ENCODE results near the gene POC1A. TPM values are rescaled to one million over a fixed set of nuclear protein-coding genes. Genes with fewer than 3 reads are reported as not detected.

The POC1A gene
- total and polyA plus RNA-seq, 9 of the 15 experiments (the other 6 are each of a cell fraction or from before 2014, with no cell fraction given): 7.2 to 17.5 (median 12.1) TPM

DNA sequence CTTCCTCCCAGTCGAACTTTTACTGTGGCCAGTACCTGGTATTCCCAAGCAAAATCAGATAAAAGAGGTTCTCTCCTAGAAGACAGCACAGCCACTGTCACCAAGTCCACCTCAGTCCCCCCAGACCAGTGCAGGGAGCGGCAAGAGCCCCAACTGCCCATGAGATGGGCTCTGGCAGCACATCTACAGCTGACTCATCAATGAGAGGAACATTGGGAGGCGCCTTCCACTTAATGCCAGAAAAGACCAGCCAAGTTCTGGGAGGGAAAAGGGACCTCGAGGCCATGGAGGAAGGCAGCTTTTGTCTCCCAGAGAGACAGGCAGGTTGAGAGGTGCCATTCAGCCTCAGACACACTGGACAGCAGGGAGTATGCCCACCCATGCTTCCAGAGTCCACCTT lies 28.2 kb downstream of the POC1A start:
- Histone ChIP-seq H3K9ac (ENCODE audit: insufficient read depth in 1 of 2, low read depth in 2 of 2, low read length in 2 of 2) (peak overlapping the region in 1 of 2 experiments; percentile 33; a peak in 1 of 4 replicates), H3K9me1 (ENCODE audit: control insufficient read depth, insufficient read depth, low read length) (peaks cover 3% of the 10 kb centered on the region), H3K27me3 (ENCODE audit: control insufficient read depth in 2 of 2, insufficient read depth in 2 of 2, low read length in 2 of 2) (no peaks in the 10 kb centered on the region), H2AFZ (ENCODE audit: low read depth, low read length) (no peak overlapping the region), H3K4me2 (ENCODE audit: insufficient read depth, low read length) (no peak overlapping the region), H3K79me2 (ENCODE audit: control insufficient read depth, insufficient read depth, low read length) (peaks cover 4% of the 10 kb centered on the region; the same call in 1 of the 3 replicates), H3K4me3 (no peak overlapping the region), H3K36me3 (ENCODE audit: control insufficient read depth, insufficient read depth, low read length) (peaks cover 66% of the 10 kb centered on the region), H3K9me3 (replicated peaks; ENCODE audit: control insufficient read depth, insufficient read depth, low read depth, low read length) (no peaks in the 10 kb centered on the region), H4K20me1 (replicated peaks; ENCODE audit: control insufficient read depth, insufficient read depth, low read length) (0 out of 2 replicates have a peak, but pooled peaks cover 4% of the 10 kb centered on the region), H3K4me1 (replicated peaks in 1 of 2; ENCODE audit: control insufficient read depth in 2 of 2, insufficient read depth in 2 of 2, low read length in 2 of 2) (peaks cover 13 to 17% of the 10 kb centered on the region in 2 experiments), H3K27ac (ENCODE audit: extremely low read depth, low read depth, low read length) (no peak overlapping the region)
- TF ChIP-seq, protein P1, sequence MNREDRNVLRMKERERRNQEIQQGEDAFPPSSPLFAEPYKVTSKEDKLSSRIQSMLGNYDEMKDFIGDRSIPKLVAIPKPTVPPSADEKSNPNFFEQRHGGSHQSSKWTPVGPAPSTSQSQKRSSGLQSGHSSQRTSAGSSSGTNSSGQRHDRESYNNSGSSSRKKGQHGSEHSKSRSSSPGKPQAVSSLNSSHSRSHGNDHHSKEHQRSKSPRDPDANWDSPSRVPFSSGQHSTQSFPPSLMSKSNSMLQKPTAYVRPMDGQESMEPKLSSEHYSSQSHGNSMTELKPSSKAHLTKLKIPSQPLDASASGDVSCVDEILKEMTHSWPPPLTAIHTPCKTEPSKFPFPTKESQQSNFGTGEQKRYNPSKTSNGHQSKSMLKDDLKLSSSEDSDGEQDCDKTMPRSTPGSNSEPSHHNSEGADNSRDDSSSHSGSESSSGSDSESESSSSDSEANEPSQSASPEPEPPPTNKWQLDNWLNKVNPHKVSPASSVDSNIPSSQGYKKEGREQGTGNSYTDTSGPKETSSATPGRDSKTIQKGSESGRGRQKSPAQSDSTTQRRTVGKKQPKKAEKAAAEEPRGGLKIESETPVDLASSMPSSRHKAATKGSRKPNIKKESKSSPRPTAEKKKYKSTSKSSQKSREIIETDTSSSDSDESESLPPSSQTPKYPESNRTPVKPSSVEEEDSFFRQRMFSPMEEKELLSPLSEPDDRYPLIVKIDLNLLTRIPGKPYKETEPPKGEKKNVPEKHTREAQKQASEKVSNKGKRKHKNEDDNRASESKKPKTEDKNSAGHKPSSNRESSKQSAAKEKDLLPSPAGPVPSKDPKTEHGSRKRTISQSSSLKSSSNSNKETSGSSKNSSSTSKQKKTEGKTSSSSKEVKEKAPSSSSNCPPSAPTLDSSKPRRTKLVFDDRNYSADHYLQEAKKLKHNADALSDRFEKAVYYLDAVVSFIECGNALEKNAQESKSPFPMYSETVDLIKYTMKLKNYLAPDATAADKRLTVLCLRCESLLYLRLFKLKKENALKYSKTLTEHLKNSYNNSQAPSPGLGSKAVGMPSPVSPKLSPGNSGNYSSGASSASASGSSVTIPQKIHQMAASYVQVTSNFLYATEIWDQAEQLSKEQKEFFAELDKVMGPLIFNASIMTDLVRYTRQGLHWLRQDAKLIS (CRISPR knock-in tag; IDR thresholded peaks at IDR 0.05): no peak
- no peak for TF ChIP-seq POLR2H (tag; IDR thresholded peaks at IDR 0.05; ENCODE audit: low read depth)
- no peak for TF ChIP-seq MYNN (IDR thresholded peaks at IDR 0.05)
- TF ChIP-seq MYNN (CRISPR knock-in tag; IDR thresholded peaks at IDR 0.05): no peak
- TF ChIP-seq, protein P2, sequence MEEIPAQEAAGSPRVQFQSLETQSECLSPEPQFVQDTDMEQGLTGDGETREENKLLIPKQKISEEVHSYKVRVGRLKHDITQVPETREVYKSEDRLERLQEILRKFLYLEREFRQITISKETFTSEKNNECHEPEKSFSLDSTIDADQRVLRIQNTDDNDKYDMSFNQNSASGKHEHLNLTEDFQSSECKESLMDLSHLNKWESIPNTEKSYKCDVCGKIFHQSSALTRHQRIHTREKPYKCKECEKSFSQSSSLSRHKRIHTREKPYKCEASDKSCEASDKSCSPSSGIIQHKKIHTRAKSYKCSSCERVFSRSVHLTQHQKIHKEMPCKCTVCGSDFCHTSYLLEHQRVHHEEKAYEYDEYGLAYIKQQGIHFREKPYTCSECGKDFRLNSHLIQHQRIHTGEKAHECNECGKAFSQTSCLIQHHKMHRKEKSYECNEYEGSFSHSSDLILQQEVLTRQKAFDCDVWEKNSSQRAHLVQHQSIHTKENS (CRISPR knock-in tag; IDR thresholded peaks at IDR 0.05): no peak
- TF ChIP-seq SAFB (IDR thresholded peaks at IDR 0.05; ENCODE audit: borderline replicate concordance, low read depth, low read length): no peak
- FAIRE-seq: no peak
- ChIA-PET CTCF (ENCODE audit: low intra/inter-chr PET ratio) (interaction anchor here (0.7 kb wide), 1 partner anchor 71 kb away, joined by 4 read pairs; no protein-coding TSS in a partner anchor), POLR2A (interaction anchor here (0.7 to 0.9 kb wide), 2 partner anchors 128 to 134 kb away, joined by 3 to 4 read pairs; no protein-coding TSS in a partner anchor)
- no peak for DNase-seq (ENCODE audit: extremely low read depth in 1 of 4, low spot score in 3 of 4)
- no peak for ATAC-seq
- intact Hi-C loops (cut with micrococcal nuclease): no loop called here
- in situ Hi-C loops (cut with MboI): loop anchor here (5.0 kb wide), 1 partner anchor 124 kb away; no protein-coding TSS in a partner anchor
- no TSS peak for BruUV-seq (replicated peaks)
- WGBS (ENCODE audit: insufficient coverage, low coverage, missing lambda C conversion rate): 79% methylated on average over 3 of the region's 4 CpGs

All from K562 (cell line).